ENCODE data around the gene OPCML.

GRCh38 chr11:132655187-132655855 is 877.0 kb downstream of the OPCML start:
- TF ChIP-seq CTCF (IDR thresholded peaks at IDR 0.05), result no peak
- no peak for TF ChIP-seq POLR2A (IDR thresholded peaks at IDR 0.05; ENCODE audit: low read depth)
- no peak for TF ChIP-seq EP300 (IDR thresholded peaks at IDR 0.05)
- TF ChIP-seq POLR2AphosphoS5 (IDR thresholded peaks at IDR 0.05), result no peak

Measured in esophagus muscularis mucosa (tissue), 4 donors.